ENCODE measurements around the gene ASB1.
"Not testable (repeated sequence)": the region's sequence is repeated elsewhere in the genome, so short reads cannot be mapped to it uniquely, and the experiment has no call there.

Gene ASB1

DNA sequence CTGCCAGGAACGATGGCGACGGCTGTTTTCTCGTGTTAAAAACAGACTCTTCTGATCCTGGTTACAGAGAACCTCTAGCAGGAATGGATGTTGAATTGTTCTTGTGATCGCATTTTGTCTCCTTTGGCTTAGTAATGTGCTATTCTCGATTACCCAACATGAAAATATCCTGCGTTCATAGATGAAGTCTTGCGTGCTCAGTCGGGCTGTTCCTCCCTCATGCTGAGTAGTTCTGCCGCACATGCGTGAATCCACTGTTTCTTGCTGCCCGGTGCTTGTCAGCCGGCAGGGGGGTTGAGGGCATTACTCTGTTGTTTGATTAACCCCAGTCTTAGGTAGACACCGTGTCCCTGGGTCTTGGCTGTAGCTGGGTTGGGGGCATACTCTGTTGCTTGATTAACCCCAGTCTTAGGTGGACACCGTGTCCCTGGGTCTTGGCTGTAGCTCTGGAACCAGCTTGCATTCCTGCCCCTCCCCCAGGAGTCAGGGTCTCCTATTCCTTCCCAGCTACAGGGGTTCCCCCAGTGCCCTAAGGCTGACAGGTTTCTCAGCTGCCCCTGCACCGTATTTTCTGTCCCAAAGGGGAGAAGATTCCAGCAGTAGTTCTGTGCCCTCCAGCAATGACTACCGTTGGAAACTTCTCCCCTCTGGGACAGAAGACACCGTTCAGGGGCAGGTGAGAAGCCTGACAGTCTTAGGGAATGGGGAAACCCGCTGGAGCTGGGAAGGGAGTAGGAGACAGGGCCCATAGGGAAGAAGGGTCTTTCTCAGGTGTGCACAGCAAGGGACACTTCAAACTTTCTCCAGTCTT lies 22.1 kb upstream of the ASB1 start:
- DNase-seq (ENCODE audit: low spot score), result no peak

DNA sequence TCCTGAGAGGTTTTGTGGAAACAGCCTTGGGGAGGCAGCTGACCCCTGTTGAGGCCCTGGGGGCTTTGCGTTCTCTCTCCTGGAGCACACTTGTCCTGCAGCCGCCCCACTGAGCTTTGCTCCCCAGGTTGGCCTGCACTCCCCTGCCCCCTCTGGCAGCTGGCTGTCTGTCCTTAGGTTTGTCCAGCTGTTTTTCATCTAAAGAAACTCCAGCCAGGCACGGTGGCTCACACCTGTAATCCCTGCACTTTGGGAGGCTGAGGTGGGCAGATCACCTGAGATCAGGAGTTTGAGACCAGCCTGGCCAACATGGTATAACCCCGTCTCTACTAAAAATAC lies 21.5 kb upstream of the ASB1 start:
- DNase-seq (ENCODE audit: low spot score), result not testable (repeated sequence)

- DNase-seq (ENCODE audit: low spot score), result no peak
Measured at GRCh38 chr2:238406221-238406997, 20.3 kb upstream of the ASB1 start.

DNA sequence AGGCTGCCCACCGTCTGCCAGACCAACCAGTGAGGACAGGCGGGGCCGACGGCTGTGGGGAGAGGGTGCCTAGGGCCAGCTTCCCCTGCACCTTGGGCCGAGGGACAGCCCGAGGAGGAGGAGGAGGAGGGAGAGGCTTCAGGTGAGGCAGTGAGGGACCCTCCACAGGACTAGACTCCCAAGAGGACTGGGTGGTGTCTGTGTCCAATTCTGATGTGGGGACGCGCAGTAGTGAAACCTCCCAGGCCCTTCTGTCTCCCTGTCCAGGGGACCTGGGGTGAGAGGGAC lies 19.8 kb upstream of the ASB1 start:
- DNase-seq (ENCODE audit: low spot score), result no peak

GRCh38 chr2:238407566-238407965 lies 19.2 kb upstream of the ASB1 start:
- DNase-seq (ENCODE audit: low spot score), result no peak

- DNase-seq (ENCODE audit: low spot score), result no peak
Measured at GRCh38 chr2:238408615-238409340, 17.9 kb upstream of the ASB1 start.

- DNase-seq (ENCODE audit: low spot score), result no peak
Measured at GRCh38 chr2:238409341-238410199, 17.2 kb upstream of the ASB1 start.

GRCh38 chr2:238412067-238412767 lies 14.5 kb upstream of the ASB1 start:
- no peak for DNase-seq (ENCODE audit: low spot score)

GRCh38 chr2:238413368-238413767 lies 13.4 kb upstream of the ASB1 start:
- DNase-seq (ENCODE audit: low spot score), result no peak

- no peak for DNase-seq (ENCODE audit: low spot score)
Measured at GRCh38 chr2:238415036-238415764, 11.5 kb upstream of the ASB1 start.

- no peak for DNase-seq (ENCODE audit: low spot score)
Measured at GRCh38 chr2:238415893-238416292, 10.8 kb upstream of the ASB1 start.

- DNase-seq (ENCODE audit: low spot score), result no peak
Measured at GRCh38 chr2:238418196-238418998, 8.3 kb upstream of the ASB1 start.

- no peak for DNase-seq (ENCODE audit: low spot score)
Measured at GRCh38 chr2:238418999-238419546, 7.7 kb upstream of the ASB1 start.

DNA sequence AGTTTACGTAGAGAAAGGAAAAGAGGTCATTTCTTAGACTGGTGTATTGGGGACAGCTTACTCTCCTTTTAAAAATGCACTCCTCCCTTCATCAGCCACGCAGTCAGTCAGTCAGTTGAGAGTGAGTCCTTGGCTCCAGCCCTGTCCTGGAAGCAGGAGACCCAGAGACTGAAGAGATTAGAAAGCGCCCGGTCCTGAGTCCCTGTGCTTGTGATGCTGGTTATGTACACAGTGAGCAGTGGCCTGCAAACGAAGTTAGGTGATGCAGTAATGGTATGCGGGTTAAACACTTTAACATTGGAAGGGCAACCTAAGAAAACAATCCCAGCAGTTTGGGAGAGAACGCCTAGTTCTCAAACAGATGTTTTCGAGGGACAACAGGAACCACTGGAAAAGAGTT lies 6.3 kb upstream of the ASB1 start:
- DNase-seq (ENCODE audit: low spot score), result no peak

DNA sequence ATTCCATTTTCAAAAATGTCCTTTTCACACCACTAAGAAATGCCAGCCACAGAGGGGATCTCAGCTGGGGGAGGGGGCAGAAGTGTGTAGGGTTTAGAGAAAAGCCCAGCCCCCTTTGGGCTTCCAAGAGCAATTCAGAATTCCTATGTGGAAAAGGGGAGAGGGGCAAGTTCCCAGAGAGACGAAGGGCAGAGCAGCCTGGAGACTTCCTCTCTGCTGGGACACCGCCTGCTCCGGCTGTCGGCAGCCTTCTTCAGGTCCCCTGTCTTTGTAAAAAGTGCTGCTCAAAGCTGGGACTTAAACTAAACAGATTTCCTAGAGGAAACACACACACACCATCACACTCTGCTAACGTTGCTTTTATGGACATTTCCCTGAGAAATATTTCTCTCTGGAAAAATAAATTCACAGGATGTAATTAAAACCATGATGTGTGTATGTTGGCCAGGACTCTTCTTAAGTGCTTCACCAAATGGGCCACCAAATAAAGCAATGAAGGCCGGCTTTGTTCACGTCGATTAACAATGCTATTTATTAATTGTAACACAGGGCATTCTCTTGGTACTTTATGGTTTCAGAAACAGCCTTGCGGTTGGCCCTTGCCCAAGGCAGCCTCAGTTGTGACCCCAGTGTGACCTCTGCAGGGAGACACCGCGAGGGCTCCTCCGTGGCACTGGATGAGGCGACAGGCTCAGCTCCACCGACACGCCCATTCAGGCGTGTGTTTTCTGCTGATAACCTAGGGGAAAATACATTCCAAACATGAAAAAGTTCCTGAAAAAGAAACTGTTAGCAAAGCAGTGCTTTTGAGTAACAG lies 5.6 kb upstream of the ASB1 start:
- no peak for DNase-seq (ENCODE audit: low spot score)

DNA sequence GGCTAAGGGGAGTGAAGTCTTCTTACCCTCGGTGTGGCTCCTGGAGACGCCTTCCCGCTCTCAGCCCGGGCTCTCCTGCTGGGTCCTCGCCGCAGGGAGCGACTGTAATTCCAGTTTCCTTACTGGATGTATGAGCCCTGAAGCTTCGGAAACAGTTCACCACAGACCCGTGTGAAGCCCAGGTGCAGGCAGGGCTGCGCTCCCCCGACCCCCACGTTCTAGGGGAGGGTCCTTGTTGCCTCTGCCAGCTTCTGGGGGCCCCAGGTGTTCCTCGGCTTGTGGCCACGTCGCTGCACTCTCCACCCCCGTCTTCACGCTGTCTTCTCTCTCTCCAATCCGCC lies 5.1 kb upstream of the ASB1 start:
- no peak for DNase-seq (ENCODE audit: low spot score)

- DNase-seq (ENCODE audit: low spot score), result no peak
Measured at GRCh38 chr2:238422285-238422684, 4.4 kb upstream of the ASB1 start.

DNA sequence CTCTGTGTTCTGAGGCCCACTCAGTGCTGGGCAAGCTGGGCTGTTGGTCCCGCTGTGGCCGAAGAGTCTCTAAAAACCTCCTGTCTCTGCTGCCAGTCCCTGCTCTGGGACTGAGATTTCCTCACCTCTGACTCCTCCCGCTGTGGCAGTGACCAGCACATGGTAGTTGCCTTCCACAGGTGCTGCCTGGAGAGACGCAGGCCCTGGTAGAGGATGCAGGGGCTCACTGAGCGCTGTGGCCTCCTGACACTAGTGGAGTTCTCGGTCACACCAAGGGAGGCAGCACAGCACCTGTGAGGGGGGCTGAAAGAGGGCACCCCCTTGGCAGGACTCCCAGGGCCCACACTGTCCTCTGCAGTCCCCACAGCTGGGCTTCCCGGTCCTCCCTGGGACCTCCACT lies 3.8 kb upstream of the ASB1 start:
- DNase-seq (ENCODE audit: low spot score), result no peak

Data from HuH-7 (cell line).